Keratinocyte (primary cell): ENCODE results near the gene KRT23. TPM values are rescaled to one million over a fixed set of nuclear protein-coding genes. Genes with fewer than 3 reads are reported as not detected.

Experiments used
- DNase-seq: peaks from one replicate; pipeline ENCODE4 v3.0.0-alpha.2; 2011; ENCODE audit warnings: low read depth, missing footprints, low spot score
- FAIRE-seq: peaks from 2 replicates; lab custom pipeline; 2011; peaks lifted over from hg19 to GRCh38; lab: Jason Lieb, UNC
- H2AFZ ChIP-seq: 2 replicates; pipeline ENCODE4 v1.6.0; 2012; ENCODE audit warnings: low read length, control low read depth, inconsistent platforms; ENCODE audit not compliant: control insufficient read depth
- H3K27ac ChIP-seq: 2 replicates; pipeline ENCODE4 v1.5.1; 2011; ENCODE audit warnings: low read length; ENCODE audit not compliant: control insufficient read depth, insufficient read depth
- H3K27me3 ChIP-seq: 3 replicates; pipeline ENCODE4 v1.6.0; 2011; ENCODE audit warnings: low read length; ENCODE audit not compliant: control insufficient read depth, insufficient read depth; ENCODE audit errors: extremely low read depth
- H3K36me3 ChIP-seq, 2 experiments: 2 replicates in 1 of 2; 3 replicates in 1 of 2; pipeline ENCODE4 v1.5.1; 2011; ENCODE audit warnings: low read length in 2 of 2, mild to moderate bottlenecking in 1 of 2; ENCODE audit not compliant: control insufficient read depth in 2 of 2, insufficient read depth in 2 of 2; ENCODE audit errors: extremely low read depth in 1 of 2
- H3K4me1 ChIP-seq: 3 replicates; pipeline ENCODE4 v1.5.1; 2011; ENCODE audit warnings: low read length; ENCODE audit not compliant: control insufficient read depth, insufficient read depth; ENCODE audit errors: extremely low read depth
- H3K4me2 ChIP-seq: 3 replicates; pipeline ENCODE4 v1.6.0; 2011; ENCODE audit warnings: low read depth, low read length; ENCODE audit not compliant: control insufficient read depth, insufficient read depth; ENCODE audit errors: extremely low read depth
- H3K4me3 ChIP-seq, 3 experiments: fragments of 200-600 bp in 1 of 3; sonication (generic) in 1 of 3; 2 replicates in 2 of 3; 3 replicates in 1 of 3; pipeline ENCODE4 v1.5.1; 2011 to 2016; ENCODE audit warnings: low read length in 3 of 3, mild to moderate bottlenecking in 3 of 3, control low read depth in 2 of 3, inconsistent platforms in 1 of 3, low read depth in 1 of 3, mixed read lengths in 1 of 3, mixed run types in 1 of 3, moderate library complexity in 1 of 3; ENCODE audit not compliant: control insufficient read depth in 2 of 3, insufficient read depth in 2 of 3; ENCODE audit errors: extremely low read depth in 1 of 3
- H3K79me2 ChIP-seq: 2 replicates; pipeline ENCODE4 v1.6.0; 2012; ENCODE audit warnings: low read length; ENCODE audit not compliant: control insufficient read depth, insufficient read depth
- H3K9ac ChIP-seq: 3 replicates; pipeline ENCODE4 v1.6.0; 2011; ENCODE audit warnings: low read length; ENCODE audit not compliant: control insufficient read depth, insufficient read depth; ENCODE audit errors: extremely low read depth
- H3K9me1 ChIP-seq: 3 replicates; pipeline ENCODE4 v1.6.0; 2011; ENCODE audit warnings: low read length; ENCODE audit not compliant: control insufficient read depth, insufficient read depth; ENCODE audit errors: extremely low read depth
- H3K9me3 ChIP-seq: 2 replicates; pipeline ENCODE4 v1.5.1; 2012; ENCODE audit warnings: low read depth, low read length; ENCODE audit not compliant: control insufficient read depth
- H4K20me1 ChIP-seq: 3 replicates; pipeline ENCODE4 v1.6.0; 2011; ENCODE audit warnings: low read length; ENCODE audit not compliant: control insufficient read depth, insufficient read depth; ENCODE audit errors: extremely low read depth
- CTCF ChIP-seq, 3 experiments: IDR thresholded peaks in 1 of 3; conservative IDR thresholded peaks in 1 of 3; optimal IDR thresholded peaks in 1 of 3; 2 replicates in 2 of 3; 3 replicates in 1 of 3; pipeline versions ENCODE3 to v1.5.1; 2011; ENCODE audit warnings: low read length in 3 of 3, mild to moderate bottlenecking in 3 of 3, moderate library complexity in 2 of 3, control low read depth in 1 of 3, inconsistent platforms in 1 of 3; ENCODE audit not compliant: insufficient read depth in 2 of 3; ENCODE audit errors: extremely low read depth in 1 of 3
- EZH2 ChIP-seq: IDR thresholded peaks from one replicate; pipeline ENCODE4 v1.6.1; 2012; ENCODE audit warnings: inconsistent platforms, mild to moderate bottlenecking, low read length, moderate library complexity
- dilution Hi-C: fragments of 300-500 bp; cut with MboI; formaldehyde crosslinking; loops from one replicate; pipeline ENCODE4 v1.7.0; 2020; ENCODE audit warnings: low sequenced_read_pairs; ENCODE audit not compliant: extremely low pct_ligation_motif_present
- polyA plus RNA-seq, 5 experiments: library from polyadenylated mRNA; depleted of rRNA in 3 of 5; stranded (reverse) in 3 of 5; stranded (forward) in 1 of 5; unstranded in 1 of 5; fragments of >200 nt; gene quantifications; 1 replicate in 1 of 5; 2 replicates in 3 of 5; 3 replicates in 1 of 5; pipeline versions ENCODE4 v1.2.1 to v1.2.3, GENCODE V29; 2011 to 2012; ENCODE audit warnings: missing spikeins in 2 of 5, low read depth in 1 of 5, low replicate concordance in 1 of 5

Gene KRT23
- polyA plus RNA-seq, 1 donor (not counting 4 experiments of a cell fraction or from before 2014, with no cell fraction given), result 8.2 TPM

GRCh38 chr17:40980596-40980995 lies 43.1 kb upstream of the KRT23 start:
- H3K27me3 ChIP-seq, result no peaks in the 10 kb centered on the region
- FAIRE-seq, result no peak
- H3K36me3 ChIP-seq, result no peaks in the 10 kb centered on the region
- H3K4me3 ChIP-seq, result no peak overlapping the region
- H3K9ac ChIP-seq, result no peak overlapping the region
- no peaks in the 10 kb centered on the region for H3K79me2 ChIP-seq
- dilution Hi-C loops, result no loop called here
- H3K9me3 ChIP-seq, result no peaks in the 10 kb centered on the region
- H4K20me1 ChIP-seq, result no peaks in the 10 kb centered on the region
- TF ChIP-seq EZH2 (no peak), CTCF (optimal IDR thresholded peaks at IDR 0.05 in 1 of 3, IDR thresholded peaks at IDR 0.05 in 1 of 3, conservative IDR thresholded peaks at IDR 0.05 in 1 of 3; ENCODE audit: extremely low read depth in 1 of 3, insufficient read depth in 2 of 3, low read length in 3 of 3) (no peak)
- H3K4me2 ChIP-seq, result no peak overlapping the region
- H2AFZ ChIP-seq, result no peak overlapping the region
- no peak for DNase-seq
- peaks cover 4% of the 10 kb centered on the region for H3K4me1 ChIP-seq
- H3K27ac ChIP-seq, result no peak overlapping the region
- H3K9me1 ChIP-seq, result no peaks in the 10 kb centered on the region

- dilution Hi-C loops, result no loop called here
- no peaks in the 10 kb centered on the region for H3K79me2 ChIP-seq
- H3K4me1 ChIP-seq, result peaks cover 4% of the 10 kb centered on the region
- H2AFZ ChIP-seq, result no peak overlapping the region
- TF ChIP-seq CTCF (optimal IDR thresholded peaks at IDR 0.05 in 1 of 3, IDR thresholded peaks at IDR 0.05 in 1 of 3, conservative IDR thresholded peaks at IDR 0.05 in 1 of 3; ENCODE audit: extremely low read depth in 1 of 3, insufficient read depth in 2 of 3, low read length in 3 of 3), result no peak
- no peak for TF ChIP-seq EZH2
- H3K4me3 ChIP-seq, result no peak overlapping the region
- FAIRE-seq, result no peak
- no peaks in the 10 kb centered on the region for H4K20me1 ChIP-seq
- no peak for DNase-seq
- H3K9me1 ChIP-seq, result no peaks in the 10 kb centered on the region
- H3K4me2 ChIP-seq, result no peak overlapping the region
- H3K9ac ChIP-seq, result no peak overlapping the region
- no peaks in the 10 kb centered on the region for H3K36me3 ChIP-seq
- H3K9me3 ChIP-seq, result no peaks in the 10 kb centered on the region
- H3K27me3 ChIP-seq, result no peaks in the 10 kb centered on the region
- no peak overlapping the region for H3K27ac ChIP-seq
Measured at GRCh38 chr17:40980117-40980516, 42.7 kb upstream of the KRT23 start.
